ENCODE measurements around the gene DDIAS.
"Not testable (repeated sequence)": the region's sequence is repeated elsewhere in the genome, so short reads cannot be mapped to it uniquely, and the experiment has no call there.

DDIAS gene

GRCh38 chr11:82903843-82904586 is 2.5 kb downstream of the DDIAS start:
- TF ChIP-seq CTCF (IDR thresholded peaks at IDR 0.05; ENCODE audit: low read depth, low read length), result no peak
- no peak for DNase-seq (ENCODE audit: low read depth in 2 of 2)
- H3K4me3 ChIP-seq (replicated peaks in 1 of 2; ENCODE audit: low read depth in 2 of 2, low read length in 2 of 2), result no peak overlapping the region

- no peak overlapping the region for H3K4me3 ChIP-seq (replicated peaks in 1 of 2; ENCODE audit: low read depth in 2 of 2, low read length in 2 of 2)
- DNase-seq (ENCODE audit: low read depth in 2 of 2), result peak; percentile 56 to 57
- peak; percentile 31 for TF ChIP-seq CTCF (IDR thresholded peaks at IDR 0.05; ENCODE audit: low read depth, low read length)
These were observed 4.7 kb downstream of the DDIAS start for GRCh38 chr11:82906236-82906635.

GRCh38 chr11:82906931-82907330 is 5.4 kb downstream of the DDIAS start:
- H3K4me3 ChIP-seq (replicated peaks in 1 of 2; ENCODE audit: low read depth in 2 of 2, low read length in 2 of 2), result no peak overlapping the region
- DNase-seq (ENCODE audit: low read depth in 2 of 2), result no peak
- TF ChIP-seq CTCF (IDR thresholded peaks at IDR 0.05; ENCODE audit: low read depth, low read length), result no peak

- no peak for DNase-seq (ENCODE audit: low read depth in 2 of 2)
- H3K4me3 ChIP-seq (replicated peaks in 1 of 2; ENCODE audit: low read depth in 2 of 2, low read length in 2 of 2), result no peak overlapping the region
These were observed 5.8 kb downstream of the DDIAS start for GRCh38 chr11:82907371-82907770.

GRCh38 chr11:82908311-82908710 is 6.8 kb downstream of the DDIAS start:
- H3K4me3 ChIP-seq (replicated peaks in 1 of 2; ENCODE audit: low read depth in 2 of 2, low read length in 2 of 2), result no peak overlapping the region
- no peak for TF ChIP-seq CTCF (IDR thresholded peaks at IDR 0.05; ENCODE audit: low read depth, low read length)

More at GRCh38 chr11:82907371-82907770, 5.8 kb downstream of the DDIAS start:
- no peak for TF ChIP-seq CTCF (IDR thresholded peaks at IDR 0.05; ENCODE audit: low read depth, low read length)

GRCh38 chr11:82909015-82909640 is 7.6 kb downstream of the DDIAS start:
- DNase-seq (ENCODE audit: low read depth in 2 of 2), result peak in 1 of 2 donors; percentile 27
- no peak overlapping the region for H3K4me3 ChIP-seq (replicated peaks in 1 of 2; ENCODE audit: low read depth in 2 of 2, low read length in 2 of 2)
- no peak for TF ChIP-seq CTCF (IDR thresholded peaks at IDR 0.05; ENCODE audit: low read depth, low read length)

More at GRCh38 chr11:82908311-82908710, 6.8 kb downstream of the DDIAS start:
- DNase-seq (ENCODE audit: low read depth in 2 of 2), result no peak

GRCh38 chr11:82919786-82920185 is 18.2 kb downstream of the DDIAS start:
- H3K4me3 ChIP-seq (replicated peaks in 1 of 2; ENCODE audit: low read depth in 2 of 2, low read length in 2 of 2), result not testable (repeated sequence)

GRCh38 chr11:82920227-82920626 is 18.7 kb downstream of the DDIAS start:
- not testable (repeated sequence) for DNase-seq (ENCODE audit: low read depth in 2 of 2); H3K4me3 ChIP-seq (replicated peaks in 1 of 2; ENCODE audit: low read depth in 2 of 2, low read length in 2 of 2)

More at GRCh38 chr11:82919786-82920185, 18.2 kb downstream of the DDIAS start:
- DNase-seq (ENCODE audit: low read depth in 2 of 2), result not testable (repeated sequence)

GRCh38 chr11:82922396-82923173 is 21.0 kb downstream of the DDIAS start:
- not testable (repeated sequence) for DNase-seq (ENCODE audit: low read depth in 2 of 2); H3K4me3 ChIP-seq (replicated peaks in 1 of 2; ENCODE audit: low read depth in 2 of 2, low read length in 2 of 2)

Data from cardiac fibroblast (primary cell).